ENCODE measurements around the gene PHETA2.

DNA sequence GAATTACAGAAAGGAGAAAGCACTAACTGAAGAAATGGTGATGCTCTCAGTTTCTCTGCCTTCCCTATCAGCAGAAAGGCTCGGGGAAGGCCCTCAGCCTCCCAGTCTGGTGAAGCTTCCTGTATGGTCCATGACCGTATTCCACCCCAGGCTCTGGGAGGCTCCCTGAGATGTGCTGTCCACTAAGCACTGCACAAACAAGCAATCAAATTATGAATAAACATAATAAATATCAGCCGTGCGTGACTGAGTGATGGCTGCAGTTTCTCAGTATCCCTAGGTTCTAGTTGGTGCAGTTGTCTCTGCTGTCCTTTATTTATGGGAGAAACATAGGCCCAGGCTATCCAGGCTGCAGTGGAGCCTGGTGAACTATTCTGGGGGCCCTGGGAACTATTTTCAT is 9.1 kb downstream of the PHETA2 start:
- TF ChIP-seq RFX5 (IDR thresholded peaks at IDR 0.05; ENCODE audit: borderline replicate concordance, low read depth, low read length) (no peak), NRF1 (IDR thresholded peaks at IDR 0.05; ENCODE audit: low read depth, low read length) (no peak), KDM5A (IDR thresholded peaks at IDR 0.05; ENCODE audit: low read length) (no peak), TEAD4 (IDR thresholded peaks at IDR 0.05; ENCODE audit: low read depth, low read length) (no peak), EP300 (IDR thresholded peaks at IDR 0.05; ENCODE audit: borderline replicate concordance in 1 of 2, low read depth in 2 of 2, low read length in 2 of 2) (no peak), POLR2A (IDR thresholded peaks at IDR 0.05; ENCODE audit: control extremely low read depth in 1 of 2, low read depth in 2 of 2, low read length in 2 of 2) (no peak), CTCF (IDR thresholded peaks at IDR 0.05; ENCODE audit: control extremely low read depth in 1 of 3, insufficient read depth in 1 of 3, low read depth in 1 of 3, low read length in 3 of 3) (no peak), SP1 (IDR thresholded peaks at IDR 0.05; ENCODE audit: low read depth, low read length) (no peak), ZNF274 (IDR thresholded peaks at IDR 0.05; ENCODE audit: borderline replicate concordance, extremely low read depth, low read length) (no peak), POLR2AphosphoS5 (IDR thresholded peaks at IDR 0.05; ENCODE audit: low read depth, low read length) (no peak), FOSL1 (IDR thresholded peaks at IDR 0.05; ENCODE audit: insufficient read depth, low read depth, low read length) (no peak)

Data from H1 (cell line).